Body of pancreas (tissue), 4 donors: Measurements from ENCODE around the gene MAPK8IP3.

Experiments
- CTCF ChIP-seq, 7 experiments: fragments of 450-650 bp in 4 of 7; fragments of 200-600 bp in 3 of 7; sonication (generic) in 3 of 7; IDR thresholded peaks; one replicate each; pipeline ENCODE4 v1.5.1; 2016 to 2019; ENCODE audit warnings: antibody characterized with exemption in 7 of 7
- POLR2A ChIP-seq, 3 donors: fragments of 450-650 bp; IDR thresholded peaks; one replicate each; pipeline ENCODE4 v1.6.1; 2016; ENCODE audit warnings: antibody characterized with exemption in 3 of 3, mild to moderate bottlenecking in 2 of 3

- TF ChIP-seq CTCF (IDR thresholded peaks at IDR 0.05): no peak
- TF ChIP-seq POLR2A (IDR thresholded peaks at IDR 0.05): no peak
Observed at GRCh38 chr16:1740234-1740633, 34.2 kb downstream of the MAPK8IP3 start.
